ENCODE results near the gene TMEM132D.

DNA sequence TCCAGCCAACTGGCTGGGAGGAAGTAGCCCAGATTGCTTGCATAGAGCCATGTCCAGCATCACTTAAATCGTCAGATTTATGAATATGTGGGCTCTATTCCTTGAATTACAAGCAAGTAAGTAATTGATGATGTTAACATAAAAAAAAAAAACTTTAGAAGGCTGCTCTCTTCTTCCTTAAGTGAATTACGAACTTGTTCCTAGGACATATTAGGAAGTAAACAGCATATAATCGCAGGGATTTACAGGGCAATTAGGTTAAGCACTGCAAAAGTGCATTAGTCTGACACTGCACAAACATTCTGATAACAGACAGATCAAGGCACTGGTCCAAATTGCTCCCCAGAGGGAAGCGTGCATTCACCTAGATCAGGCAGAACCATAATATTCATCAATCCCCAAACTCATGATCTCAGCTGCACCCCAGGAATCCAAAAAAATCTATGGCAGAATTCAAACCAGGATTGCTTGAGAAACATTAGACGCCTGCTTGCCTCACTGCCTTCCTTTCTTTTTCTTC is 293.2 kb downstream of the TMEM132D start:
- TF ChIP-seq EZH2phosphoT487 (IDR thresholded peaks at IDR 0.05; ENCODE audit: insufficient read depth, low read depth) (no peak), EZH2 (IDR thresholded peaks at IDR 0.05; ENCODE audit: insufficient read depth, poor library complexity, severe bottlenecking) (no peak)

Measured in GM23248 (cell line).